Measurements from ENCODE around the gene STK26.
"Not testable (repeated sequence)": the region's sequence is repeated elsewhere in the genome, so short reads cannot be mapped to it uniquely, and the experiment has no call there.

STK26 gene

DNA sequence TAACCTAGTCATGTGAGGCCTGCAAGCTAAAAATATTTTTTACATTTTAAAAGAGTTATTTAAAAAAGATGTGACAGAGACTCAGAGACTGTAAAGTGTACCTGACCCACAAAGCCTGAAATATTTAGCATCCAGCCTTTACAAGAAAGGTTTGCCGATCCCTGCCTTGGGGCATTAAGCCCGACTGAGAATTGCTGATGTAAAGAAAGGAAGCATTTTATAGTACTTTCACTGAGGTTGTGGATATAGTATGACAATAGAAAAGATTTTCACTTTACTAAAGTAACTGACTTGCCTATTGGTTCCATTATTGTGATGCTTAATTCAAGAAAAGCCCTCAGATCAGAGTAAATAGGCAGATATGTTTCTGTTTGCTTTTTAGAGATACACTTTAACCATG lies 17.0 kb downstream of the STK26 start:
- DNase-seq = no peak

DNA sequence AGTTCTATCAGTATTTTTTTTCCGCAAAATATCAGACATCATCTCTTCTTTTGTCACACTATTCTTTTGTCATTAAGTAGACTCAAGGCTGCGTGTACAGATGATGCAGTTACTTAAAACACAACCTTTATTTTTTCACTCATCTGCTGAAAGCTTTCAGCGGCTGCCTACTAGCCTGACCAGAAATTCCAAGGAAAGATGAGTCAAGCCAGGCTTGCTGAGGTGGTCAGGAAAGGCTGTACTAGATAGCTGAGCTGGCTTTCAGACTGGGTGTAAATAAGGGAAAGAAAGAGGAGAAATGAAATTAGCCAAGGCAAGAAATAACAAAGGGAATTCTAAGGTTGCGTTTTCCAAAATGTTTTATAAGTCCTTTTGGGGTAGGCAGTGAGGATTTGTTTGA lies 17.9 kb downstream of the STK26 start:
- no peak for DNase-seq

DNA sequence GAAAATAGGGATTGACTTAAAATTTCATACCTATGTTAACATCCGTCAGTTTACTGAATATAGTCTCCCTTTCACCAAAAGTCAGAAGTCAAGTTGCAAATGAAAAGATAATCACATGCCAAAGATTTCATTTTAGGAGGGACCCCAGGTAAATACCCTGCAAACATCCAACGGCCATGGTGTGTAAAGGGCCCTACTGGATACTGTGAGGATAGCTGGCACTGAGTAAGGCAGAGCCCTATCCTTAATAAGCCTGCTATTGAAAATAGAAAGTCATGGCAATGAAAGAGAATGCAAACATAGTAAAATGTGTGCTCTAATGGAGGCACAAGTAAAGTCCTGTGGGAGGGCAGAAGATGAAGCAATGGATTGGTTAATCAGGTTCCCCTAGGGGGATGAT lies 20.9 kb downstream of the STK26 start:
- DNase-seq = no peak

DNA sequence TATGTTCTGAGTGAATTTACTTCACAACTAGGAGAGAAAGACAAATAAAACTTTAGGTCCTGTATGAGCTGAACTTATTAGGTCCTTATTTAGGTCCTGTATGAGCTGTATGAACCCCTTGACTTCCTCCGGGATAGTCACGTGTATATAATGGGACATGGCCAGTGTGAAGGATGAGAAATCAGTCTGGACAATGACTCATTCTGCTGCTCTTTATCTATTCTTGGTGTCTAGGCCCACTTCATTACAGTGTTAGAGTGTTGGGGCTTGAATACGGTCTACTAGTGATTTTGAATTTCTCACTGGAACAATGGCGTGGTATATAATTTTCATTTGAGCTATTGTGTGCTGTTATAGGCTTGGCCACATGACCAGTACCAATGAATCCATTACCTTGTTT lies 21.9 kb downstream of the STK26 start:
- DNase-seq = no peak

DNA sequence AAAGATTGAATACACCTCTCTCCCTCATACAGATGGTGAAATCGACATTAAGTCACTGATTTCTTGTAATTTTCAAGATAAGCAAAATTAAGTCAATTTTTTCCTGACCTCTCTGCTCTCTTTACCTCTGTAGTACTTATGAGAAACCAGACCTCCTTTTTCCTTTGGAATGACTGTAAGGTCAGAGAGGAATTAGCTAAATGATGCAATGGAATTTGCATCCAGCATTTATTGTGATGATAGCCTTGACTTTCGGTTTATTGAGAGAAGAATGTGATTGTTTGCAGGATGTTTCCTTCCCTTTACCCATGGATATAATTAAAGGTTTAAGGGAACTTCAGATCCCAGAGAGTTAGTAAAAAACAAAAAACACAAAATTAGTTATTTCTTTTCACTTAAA lies 22.4 kb downstream of the STK26 start:
- no peak for DNase-seq

DNA sequence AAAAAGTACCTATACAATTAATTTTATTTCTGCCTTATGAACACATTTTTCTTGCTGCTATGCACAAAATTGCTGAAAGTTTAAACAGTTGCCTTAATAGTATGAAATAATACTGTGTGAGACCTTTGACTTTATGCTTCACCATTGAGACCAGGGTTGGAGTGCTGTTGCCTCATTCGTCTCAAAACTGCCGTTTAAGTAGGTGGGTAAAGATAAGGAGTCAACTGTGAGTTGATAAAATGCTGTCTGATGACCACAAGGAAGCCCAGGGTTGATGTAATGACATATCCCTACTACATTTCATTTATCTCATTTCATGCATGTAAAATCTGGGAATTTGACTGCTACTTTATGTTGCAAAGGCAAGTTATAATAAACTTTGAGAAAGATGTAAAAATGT lies 23.4 kb downstream of the STK26 start:
- DNase-seq = no peak

DNA sequence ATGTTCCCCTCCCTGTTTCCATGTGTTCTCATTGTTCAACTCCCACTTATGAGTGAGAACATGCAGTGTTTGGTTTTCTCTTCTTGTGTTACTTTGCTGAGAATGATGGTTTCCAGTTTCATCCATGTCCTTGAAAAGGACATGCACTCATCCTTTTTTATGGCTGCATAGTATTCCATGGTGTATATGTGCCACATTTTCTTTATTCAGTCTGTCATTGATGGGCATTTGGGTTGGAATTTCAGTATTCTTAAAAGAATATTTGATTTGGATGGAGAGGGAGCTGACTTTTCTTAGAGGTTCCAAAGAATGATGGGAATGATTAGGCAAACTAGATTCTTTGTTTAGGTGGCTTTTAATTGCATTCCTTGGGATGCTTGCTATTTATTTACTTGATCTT lies 28.7 kb downstream of the STK26 start:
- DNase-seq = not testable (repeated sequence)

DNA sequence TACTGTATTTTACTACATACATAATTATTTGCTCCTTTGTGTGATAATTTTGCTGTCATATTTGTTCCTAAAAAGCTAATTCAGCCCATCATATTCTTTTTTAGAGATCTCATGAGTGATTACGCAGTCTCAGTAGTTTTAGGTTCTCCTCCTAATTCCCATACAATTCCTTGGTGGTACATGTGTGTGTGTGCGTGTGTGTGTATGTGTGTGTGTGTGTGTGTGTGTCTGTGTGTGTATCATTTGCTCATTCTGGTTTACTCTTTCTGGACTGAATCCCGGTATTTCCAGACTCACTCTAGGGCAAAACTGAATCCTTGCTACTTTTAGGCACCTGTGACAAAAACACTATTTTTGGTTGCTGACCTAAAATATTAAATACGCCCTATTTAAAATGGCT lies 34.9 kb downstream of the STK26 start:
- no peak for DNase-seq

DNA sequence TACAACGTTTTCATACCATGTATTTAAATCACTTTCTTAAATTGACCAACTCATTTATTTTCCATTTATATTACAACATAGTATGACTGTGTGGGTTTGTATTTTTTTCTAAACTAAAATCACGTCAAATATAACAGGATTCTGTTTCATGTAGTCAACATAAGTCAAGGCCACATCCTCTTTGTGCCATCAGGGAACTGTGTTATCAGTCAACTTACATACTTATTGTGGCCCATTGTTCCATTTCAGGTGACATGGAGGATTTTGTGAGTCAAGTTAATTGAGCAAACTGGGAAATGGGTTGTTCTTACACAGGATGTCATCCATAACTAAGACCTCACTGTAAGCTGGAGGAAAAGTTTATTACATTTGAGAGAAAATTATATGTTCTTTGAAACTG lies 35.9 kb downstream of the STK26 start:
- DNase-seq = no peak

DNA sequence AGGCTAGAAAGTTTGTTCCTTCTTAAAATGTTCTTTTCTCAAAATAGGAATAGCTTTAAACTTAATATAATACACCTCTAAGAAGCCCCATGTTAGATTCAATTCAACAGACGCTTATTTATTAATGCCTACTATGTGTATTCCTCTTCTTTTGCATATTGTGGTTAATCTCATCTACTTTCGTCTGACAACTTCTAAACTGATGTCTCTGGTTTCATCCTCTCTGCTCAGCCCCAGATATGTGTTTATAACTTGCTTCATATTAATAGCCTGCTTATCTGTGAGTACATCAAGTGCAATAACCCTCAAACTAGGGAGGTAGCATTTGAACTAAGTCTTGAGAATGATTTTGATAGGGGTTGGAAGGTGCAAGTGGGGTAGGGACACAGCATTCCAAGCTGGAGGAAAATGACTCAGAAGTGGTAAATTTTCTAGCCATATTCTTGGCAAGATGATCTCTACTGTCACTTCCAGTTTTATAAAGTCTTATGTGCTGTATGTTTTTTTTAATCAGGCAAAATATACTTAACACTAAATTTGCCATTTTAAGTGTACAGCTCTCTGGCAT lies 37.0 kb downstream of the STK26 start:
- DNase-seq = no peak

DNA sequence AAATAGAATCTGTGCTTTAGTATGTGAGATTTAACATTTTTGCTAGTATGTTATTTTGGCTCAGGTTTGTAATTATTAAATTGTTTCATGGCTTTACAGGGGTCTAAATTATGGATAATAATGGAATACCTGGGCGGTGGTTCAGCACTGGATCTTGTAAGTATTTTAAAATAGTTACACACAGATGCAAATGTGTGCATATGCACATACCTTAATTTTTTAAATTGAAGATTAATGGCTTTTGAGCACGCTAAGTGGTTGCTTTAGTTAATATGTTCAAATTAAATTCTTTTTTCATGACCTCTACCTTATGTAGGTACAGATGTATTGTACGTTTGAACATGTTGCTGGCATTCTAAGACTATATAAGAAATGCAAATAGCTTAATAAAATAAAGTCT lies 40.2 kb downstream of the STK26 start:
- no peak for DNase-seq

DNA sequence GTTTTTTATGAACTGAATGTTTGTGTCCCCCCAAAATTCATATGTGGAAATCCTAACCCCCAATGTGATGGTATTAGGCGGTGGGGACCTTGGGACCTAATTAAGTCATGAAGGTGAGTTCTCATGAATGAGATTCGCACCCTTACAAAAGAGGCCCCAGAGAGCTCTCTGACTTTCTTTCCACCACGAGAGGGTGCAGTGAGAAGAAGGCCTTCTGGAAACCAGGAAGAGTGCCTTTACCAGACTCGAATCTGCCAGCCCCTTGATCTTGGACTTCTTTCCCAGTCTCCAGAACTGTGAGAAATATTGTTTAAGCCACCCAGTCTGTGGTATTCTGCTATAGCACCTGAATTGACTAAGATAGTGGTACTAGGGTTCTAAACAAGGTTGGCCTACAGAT lies 40.8 kb downstream of the STK26 start:
- DNase-seq = no peak

DNA sequence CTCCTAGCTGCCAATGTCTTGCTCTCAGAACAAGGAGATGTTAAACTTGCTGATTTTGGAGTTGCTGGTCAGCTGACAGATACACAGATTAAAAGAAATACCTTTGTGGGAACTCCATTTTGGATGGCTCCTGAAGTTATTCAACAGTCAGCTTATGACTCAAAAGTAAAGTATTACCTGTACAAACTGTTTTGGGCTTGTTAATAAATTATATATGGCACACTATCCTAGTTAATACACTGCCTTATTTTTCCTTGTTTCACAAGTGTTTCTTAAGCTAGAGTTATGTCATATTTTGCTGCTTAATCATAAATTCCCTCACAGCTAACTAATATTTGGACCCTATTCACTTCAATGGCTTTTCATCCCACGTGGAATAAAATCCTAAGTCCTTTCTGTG lies 45.3 kb downstream of the STK26 start:
- no peak for DNase-seq

DNA sequence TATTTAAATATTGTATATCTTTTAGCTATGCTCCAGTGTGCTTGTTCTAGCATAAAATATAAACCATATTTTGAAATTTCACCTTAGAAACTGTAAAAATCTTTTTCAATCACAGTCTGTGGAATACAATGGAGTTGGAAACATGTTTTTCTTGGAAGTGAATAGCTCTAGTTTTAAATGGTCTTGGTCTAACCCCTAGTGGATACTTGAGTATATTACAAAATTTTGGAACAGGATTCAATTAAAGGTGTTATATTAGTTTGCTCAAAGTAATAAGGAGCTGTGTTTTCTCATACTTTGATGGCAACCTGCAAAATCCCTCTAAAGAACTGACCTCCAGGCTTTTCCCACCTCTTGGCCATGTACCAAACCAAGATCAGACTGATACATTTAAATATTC lies 48.2 kb downstream of the STK26 start:
- no peak for DNase-seq

DNA sequence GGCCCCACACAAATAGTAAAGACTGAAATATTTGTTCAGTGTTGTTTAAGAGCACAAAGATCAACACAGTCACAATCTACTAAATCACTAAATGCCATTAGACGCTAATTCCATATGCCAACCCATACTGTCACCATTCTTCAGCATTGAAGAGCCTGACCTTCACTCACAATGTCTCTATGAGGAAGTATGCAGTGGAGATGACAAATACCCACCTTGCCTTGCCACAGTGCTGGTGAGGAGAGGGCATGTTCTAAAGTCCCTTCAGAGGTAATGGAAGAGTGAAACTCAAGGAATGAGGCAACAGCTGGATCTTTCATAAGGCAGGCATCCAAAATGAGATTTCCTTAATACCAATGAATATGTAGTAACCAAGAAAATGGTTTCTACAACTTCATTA lies 54.3 kb downstream of the STK26 start:
- DNase-seq = no peak

DNA sequence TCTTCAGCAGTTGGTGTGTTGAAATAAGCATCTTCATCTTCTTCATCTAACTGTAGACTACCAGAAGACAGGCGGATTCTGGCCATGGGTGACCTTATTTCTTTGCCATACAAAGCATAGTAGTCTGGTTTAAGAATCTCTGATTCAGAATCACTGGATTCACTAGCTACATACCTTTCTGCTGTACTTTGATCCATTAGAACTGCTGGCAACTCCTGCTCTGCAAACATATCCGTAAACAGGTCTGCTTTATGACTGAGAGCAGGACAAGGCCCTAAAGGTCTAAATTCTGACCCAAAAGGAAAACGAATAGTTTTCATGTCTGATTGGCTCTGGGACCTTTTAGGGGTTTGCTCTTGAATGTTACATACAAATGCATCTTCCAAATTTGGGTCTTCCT lies 54.8 kb downstream of the STK26 start:
- DNase-seq = no peak

DNA sequence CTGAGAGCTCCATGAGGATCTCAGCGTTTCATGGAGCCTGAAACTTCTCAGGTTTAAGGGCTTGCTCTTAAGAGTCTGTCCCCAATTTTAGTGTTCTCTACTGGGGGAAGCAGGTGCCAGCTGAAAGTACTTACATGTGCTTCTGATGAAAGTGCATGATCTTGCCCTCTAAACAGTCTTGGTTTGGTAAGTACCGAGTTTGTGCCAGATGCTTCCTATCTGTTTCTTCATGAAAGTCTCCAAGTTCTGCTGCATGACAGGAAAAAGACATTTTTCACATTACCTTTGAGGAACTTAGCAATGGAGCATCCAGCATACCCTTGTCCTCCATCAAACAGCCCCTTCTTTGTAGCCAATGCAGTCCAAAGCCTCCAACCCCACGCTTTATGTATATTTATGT lies 62.7 kb downstream of the STK26 start:
- DNase-seq = no peak

DNA sequence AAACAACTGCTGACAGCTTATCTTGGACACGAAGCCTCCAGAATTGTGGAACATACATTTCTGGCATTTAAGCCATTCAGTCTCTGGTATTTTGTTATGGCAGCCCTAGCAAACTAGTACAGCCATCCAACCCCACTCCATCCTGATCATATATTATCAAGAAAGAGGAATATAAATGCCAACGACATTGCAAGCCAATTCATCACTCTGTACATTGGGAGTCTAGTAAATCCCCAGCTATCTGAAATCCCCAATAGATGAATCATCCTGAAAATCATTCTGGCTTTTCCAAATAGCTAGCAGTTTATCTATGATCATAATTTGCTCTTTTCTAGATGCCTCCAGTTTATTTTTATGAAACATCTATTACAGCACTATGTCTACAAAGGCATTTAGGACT lies 63.6 kb downstream of the STK26 start:
- DNase-seq = no peak

DNA sequence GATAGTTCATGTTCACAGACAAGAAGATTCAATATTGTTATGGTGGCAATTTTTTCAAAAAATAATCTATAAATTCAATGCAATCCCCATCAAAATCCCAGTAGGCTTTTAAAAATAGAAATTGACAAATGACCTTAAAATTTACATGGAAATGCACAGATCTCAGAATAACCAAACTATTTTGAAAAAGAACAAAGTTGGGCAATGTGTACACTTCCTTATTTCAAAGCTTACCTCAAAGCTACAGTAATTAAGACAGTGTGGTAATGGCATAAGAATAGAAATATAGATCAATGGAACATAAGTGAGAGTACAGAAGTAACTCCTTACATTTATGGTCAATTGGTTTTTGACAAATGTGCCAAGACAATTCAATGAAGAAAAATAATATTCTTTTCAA lies 65.8 kb downstream of the STK26 start:
- no peak for DNase-seq

DNA sequence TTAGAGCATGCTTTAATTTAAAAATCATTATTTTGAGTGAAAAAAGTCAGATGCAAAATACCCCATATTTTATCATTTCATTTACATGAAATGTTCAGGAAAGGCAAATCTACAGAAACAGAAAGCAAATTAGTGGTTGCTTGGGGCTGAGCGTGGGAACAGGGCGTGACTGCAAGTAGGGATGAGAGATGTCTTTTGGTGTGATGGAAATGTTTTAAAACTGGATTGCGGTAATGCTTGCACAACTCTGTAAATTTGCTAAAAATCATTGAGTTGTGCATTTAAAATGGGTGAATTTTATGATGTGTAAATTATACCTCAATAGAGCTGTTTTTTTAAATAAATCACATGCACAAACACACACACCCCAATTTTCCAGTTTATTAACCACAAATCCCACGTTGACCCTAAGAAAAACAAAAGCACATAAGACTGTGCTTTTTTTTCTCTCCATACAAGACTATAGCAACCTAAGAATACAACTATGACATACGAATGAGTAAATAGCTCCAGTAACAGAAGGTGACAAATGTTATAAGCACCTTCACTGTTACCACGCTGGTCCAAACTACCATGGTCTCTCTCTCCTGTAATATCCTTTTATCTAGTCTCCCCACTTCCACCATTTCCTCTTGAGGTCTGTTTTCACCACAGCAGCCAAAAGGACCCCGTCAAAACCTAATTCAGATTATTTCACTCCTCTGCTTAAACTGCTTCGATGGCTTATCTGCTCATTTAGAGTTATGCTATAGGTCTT lies 67.5 kb downstream of the STK26 start:
- DNase-seq = no peak

DNA sequence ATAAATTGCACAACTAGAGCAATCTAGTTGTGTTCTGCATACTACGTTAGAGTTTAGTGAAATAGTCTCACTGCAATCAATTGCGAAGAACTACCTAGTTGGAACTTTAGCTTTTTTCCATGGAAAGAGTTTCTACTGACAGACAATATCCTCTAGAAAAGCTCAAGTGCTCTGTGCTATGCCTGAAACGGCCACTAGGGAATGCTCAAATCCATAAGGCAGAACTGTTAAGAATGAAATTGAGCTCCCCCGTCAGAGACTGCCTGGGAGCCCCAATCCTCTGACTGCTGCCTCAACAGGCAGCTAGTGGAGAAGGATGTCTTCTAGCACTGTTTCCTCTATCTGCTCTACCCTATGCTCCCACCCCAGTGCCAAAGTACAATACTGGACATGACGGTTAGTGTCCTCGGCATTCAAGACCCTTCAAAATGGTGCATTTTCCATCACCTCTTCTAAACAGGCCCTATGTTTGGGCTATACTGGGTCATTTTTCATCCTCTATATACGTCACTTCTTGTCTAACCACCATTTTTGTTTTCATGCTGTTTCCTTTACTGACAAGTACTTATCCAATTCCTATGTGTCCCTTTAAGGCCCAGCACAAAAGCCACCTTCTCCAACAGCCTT lies 69.5 kb downstream of the STK26 start:
- peak; percentile 59 for DNase-seq

DNA sequence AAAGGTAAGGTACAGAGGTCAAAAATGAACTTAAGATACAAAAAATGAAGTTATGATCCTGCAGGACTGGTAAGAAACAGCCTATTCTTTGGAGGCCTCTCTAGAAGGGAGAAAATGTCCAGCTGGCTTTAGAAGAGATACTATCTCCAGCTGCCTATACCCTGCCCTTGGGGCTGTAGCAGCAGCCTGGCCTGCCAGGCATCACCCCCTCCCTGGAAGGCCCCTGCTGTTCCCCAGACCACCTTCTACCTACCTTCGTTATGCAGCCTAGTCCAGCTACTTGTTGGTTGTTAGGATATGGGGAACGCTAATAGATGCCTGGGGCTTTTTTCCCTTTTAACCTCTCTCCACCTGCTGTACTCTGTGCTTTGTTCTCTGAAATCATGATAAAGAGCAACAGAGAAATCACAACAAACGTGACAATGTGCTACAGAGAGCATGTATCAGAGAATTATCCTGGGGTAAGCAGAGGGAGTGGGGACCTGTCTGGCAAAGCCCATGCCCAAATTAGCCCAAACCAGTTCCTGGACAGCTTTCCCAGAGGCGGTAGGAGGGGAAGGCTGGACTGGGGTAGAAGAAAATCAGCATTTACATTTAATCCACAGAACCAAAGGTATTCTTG lies 70.2 kb downstream of the STK26 start:
- DNase-seq = no peak

DNA sequence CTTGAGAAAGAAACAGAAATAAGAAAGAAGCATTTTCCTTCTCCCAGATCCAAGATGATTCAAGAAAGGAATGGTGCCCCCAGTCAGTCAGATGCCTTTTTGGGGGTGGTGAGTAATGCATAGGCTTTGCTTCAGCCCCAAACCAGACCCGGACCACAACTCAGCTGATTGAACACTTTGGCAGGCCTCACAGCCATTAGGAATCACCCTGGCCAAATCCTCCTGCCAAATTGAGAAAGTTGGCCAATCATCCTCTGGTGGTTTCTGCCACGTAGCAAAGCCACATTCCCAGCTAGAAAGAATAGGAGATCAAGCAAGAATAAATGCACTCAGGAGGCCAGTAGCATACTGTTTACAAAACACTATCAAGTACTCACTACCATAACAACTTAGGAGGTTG lies 71.1 kb downstream of the STK26 start:
- DNase-seq = no peak

DNA sequence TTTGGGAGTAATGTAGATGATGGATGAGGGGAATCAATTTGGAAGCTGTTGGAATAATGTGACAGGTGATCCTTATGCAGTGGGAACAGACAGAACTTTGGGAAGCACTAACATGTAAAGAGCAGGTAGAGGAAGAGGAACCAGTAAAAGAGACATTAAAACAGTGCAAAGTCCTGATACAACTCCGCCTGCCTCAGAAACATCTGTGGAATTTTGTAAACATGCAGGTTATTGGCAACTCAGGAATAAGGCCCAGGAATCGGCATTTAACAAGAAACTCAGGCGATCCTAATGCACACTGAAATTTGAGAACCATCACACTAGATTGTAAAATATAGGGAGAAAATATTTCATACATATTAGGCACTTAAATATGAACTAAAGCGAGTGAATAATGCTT lies 75.6 kb downstream of the STK26 start:
- not testable (repeated sequence) for DNase-seq

All from NCI-H1436 treated with DMSO at 0.1 percent for 48 hours (cell line).